SK-N-SH treated with all-trans-retinoic acid at 6 μM for 48 hours (cell line): Measurements from ENCODE around the gene QPRT.

ENCODE experiments used
- BACH2 ChIP-seq: fragments of 250-450 bp; sonication (Bioruptor Pico); IDR thresholded peaks from 2 replicates; pipeline ENCODE4 v1.9.0; 2021; ENCODE audit warnings: mild to moderate bottlenecking, borderline replicate concordance
- CSDC2 ChIP-seq: fragments of 250-450 bp; sonication (Bioruptor Pico); IDR thresholded peaks from 2 replicates; pipeline ENCODE4 v1.5.0; 2020; ENCODE audit warnings: mild to moderate bottlenecking, moderate library complexity
- ZC3H10 ChIP-seq: fragments of 250-450 bp; sonication (Bioruptor Pico); IDR thresholded peaks from 2 replicates; pipeline ENCODE4 v1.5.1; 2021; ENCODE audit warnings: mild to moderate bottlenecking, moderate library complexity
- ZFP30 ChIP-seq: fragments of 450-650 bp; formaldehyde crosslinking; IDR thresholded peaks from 2 replicates; pipeline ENCODE4 v1.5.0; 2022; ENCODE audit warnings: mild to moderate bottlenecking, moderate library complexity
- ZNF70 ChIP-seq: fragments of 450-650 bp; formaldehyde crosslinking; IDR thresholded peaks from 2 replicates; pipeline ENCODE4 v1.5.0; 2020; ENCODE audit warnings: mild to moderate bottlenecking, moderate library complexity
- ZNF8 ChIP-seq: fragments of 450-650 bp; formaldehyde crosslinking; IDR thresholded peaks from 2 replicates; pipeline ENCODE4 v1.5.0; 2020; ENCODE audit warnings: mild to moderate bottlenecking, moderate library complexity
- TF ChIP-seq, protein P1 (sequence below): fragments of 250-450 bp; sonication (Bioruptor Pico); IDR thresholded peaks from 2 replicates; pipeline ENCODE4 v1.8.0; 2020; ENCODE audit warnings: mild to moderate bottlenecking, moderate library complexity, borderline replicate concordance

DNA sequence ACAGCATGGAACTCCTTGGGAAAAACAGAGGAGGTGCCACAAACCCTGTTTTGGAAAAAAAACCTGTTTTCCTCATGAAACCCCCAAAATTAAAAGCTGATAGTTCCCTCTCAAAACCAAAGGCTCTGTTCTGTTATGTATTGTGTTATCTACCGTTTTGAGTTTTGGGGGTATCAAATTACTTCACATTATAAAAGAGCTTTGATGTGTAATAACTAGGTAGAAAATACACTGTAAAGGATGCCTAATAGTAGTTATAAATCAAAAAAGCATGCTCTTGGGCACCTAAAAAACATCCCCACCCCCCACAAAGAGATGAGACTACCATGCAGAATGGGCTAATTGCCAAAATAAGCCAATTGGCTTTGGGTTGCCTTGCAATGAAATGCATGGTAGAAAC, 36.0 kb downstream of the QPRT start:
- TF ChIP-seq ZC3H10, result no peak
- TF ChIP-seq ZFP30 (CRISPR knock-in tag), result no peak
- no peak for TF ChIP-seq CSDC2 (CRISPR knock-in tag)
- TF ChIP-seq, protein P1, sequence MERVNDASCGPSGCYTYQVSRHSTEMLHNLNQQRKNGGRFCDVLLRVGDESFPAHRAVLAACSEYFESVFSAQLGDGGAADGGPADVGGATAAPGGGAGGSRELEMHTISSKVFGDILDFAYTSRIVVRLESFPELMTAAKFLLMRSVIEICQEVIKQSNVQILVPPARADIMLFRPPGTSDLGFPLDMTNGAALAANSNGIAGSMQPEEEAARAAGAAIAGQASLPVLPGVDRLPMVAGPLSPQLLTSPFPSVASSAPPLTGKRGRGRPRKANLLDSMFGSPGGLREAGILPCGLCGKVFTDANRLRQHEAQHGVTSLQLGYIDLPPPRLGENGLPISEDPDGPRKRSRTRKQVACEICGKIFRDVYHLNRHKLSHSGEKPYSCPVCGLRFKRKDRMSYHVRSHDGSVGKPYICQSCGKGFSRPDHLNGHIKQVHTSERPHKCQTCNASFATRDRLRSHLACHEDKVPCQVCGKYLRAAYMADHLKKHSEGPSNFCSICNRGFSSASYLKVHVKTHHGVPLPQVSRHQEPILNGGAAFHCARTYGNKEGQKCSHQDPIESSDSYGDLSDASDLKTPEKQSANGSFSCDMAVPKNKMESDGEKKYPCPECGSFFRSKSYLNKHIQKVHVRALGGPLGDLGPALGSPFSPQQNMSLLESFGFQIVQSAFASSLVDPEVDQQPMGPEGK (CRISPR knock-in tag), result no peak
- no peak for TF ChIP-seq ZNF8
- TF ChIP-seq BACH2 (CRISPR knock-in tag), result no peak
- TF ChIP-seq ZNF70 (CRISPR knock-in tag), result no peak
